AG10803 (cell line): Measurements from ENCODE around the gene GUCY1A1.

Source experiments
- DNase-seq: peaks from one replicate; pipeline ENCODE4 v3.0.0; 2010; ENCODE audit warnings: low read depth
- H3K4me3 ChIP-seq: 2 replicates; pipeline ENCODE4 v1.5.1; 2011; ENCODE audit warnings: mild to moderate bottlenecking, low read length, control low read depth
- CTCF ChIP-seq: conservative IDR thresholded peaks from 2 replicates; pipeline ENCODE4 v1.5.1; 2011; ENCODE audit warnings: mild to moderate bottlenecking, low read length, control low read depth, inconsistent platforms

The GUCY1A1 gene

GRCh38 chr4:155673453-155673979 is 6.9 kb downstream of the GUCY1A1 start:
- H3K4me3 ChIP-seq: no peak overlapping the region
- TF ChIP-seq CTCF: no peak
- no peak for DNase-seq

GRCh38 chr4:155674669-155675071 is 8.0 kb downstream of the GUCY1A1 start:
- DNase-seq: no peak
- TF ChIP-seq CTCF: no peak
- H3K4me3 ChIP-seq: no peak overlapping the region

GRCh38 chr4:155675709-155676429 is 9.2 kb downstream of the GUCY1A1 start:
- H3K4me3 ChIP-seq: no peak overlapping the region
- peak; percentile 15 for DNase-seq
- no peak for TF ChIP-seq CTCF

GRCh38 chr4:155676430-155676825 is 9.8 kb downstream of the GUCY1A1 start:
- peak; percentile 15 for DNase-seq
- no peak overlapping the region for H3K4me3 ChIP-seq
- no peak for TF ChIP-seq CTCF

- no peak for TF ChIP-seq CTCF
- DNase-seq: no peak
- no peak overlapping the region for H3K4me3 ChIP-seq
These were observed 11.4 kb downstream of the GUCY1A1 start for GRCh38 chr4:155678011-155678410.

GRCh38 chr4:155679343-155679742 is 12.7 kb downstream of the GUCY1A1 start:
- TF ChIP-seq CTCF: no peak
- no peak for DNase-seq
- no peak overlapping the region for H3K4me3 ChIP-seq

- no peak overlapping the region for H3K4me3 ChIP-seq
- no peak for TF ChIP-seq CTCF
- peak; percentile 5 for DNase-seq
These were observed 15.2 kb downstream of the GUCY1A1 start for GRCh38 chr4:155681886-155682285.
